Activated CD8-positive, alpha-beta T cell treated with anti-CD3 and anti-CD28 coated beads for 36 hours (primary cell): ENCODE results near the gene MT1M. TPM values are rescaled to one million over a fixed set of nuclear protein-coding genes. Genes with fewer than 3 reads are reported as not detected.
A peak's percentile ranks its signal among the peaks of the same experiment; 100 is the strongest.
"Not testable (repeated sequence)": the region's sequence is repeated elsewhere in the genome, so short reads cannot be mapped to it uniquely, and the experiment has no call there.

Experiments used
- ATAC-seq: fragments of 200-7000 bp; cut with Tn5 transposase; one replicate; pipeline ENCODE4 v1.10.0; 2021; ENCODE audit warnings: mild to moderate bottlenecking, moderate library complexity
- CTCF ChIA-PET: fragments of 350-600 bp; sonication (Branson Sonifier 250); formaldehyde crosslinking; loops from one replicate; lab custom pipeline; 2021; ENCODE audit warnings: antibody characterized with exemption; lab: Charles Lee
- POLR2A ChIA-PET: fragments of 350-600 bp; sonication (Branson Sonifier 250); formaldehyde crosslinking; loops from one replicate; lab custom pipeline; 2021; ENCODE audit warnings: antibody characterized with exemption; lab: Charles Lee
- DNase-seq: peaks from one replicate; pipeline ENCODE4 v3.0.0-alpha.2; 2020
- H3K27ac Mint-ChIP-seq: one replicate; pipeline ENCODE4 v1.8.0; 2021; ENCODE audit warnings: mild to moderate bottlenecking, mixed read lengths
- H3K27me3 Mint-ChIP-seq: one replicate; pipeline ENCODE4 v1.8.0; 2021; ENCODE audit warnings: mixed read lengths
- H3K36me3 Mint-ChIP-seq: one replicate; pipeline ENCODE4 v1.8.0; 2021; ENCODE audit warnings: low read depth, mixed read lengths
- H3K4me1 Mint-ChIP-seq: one replicate; pipeline ENCODE4 v1.8.0; 2021; ENCODE audit warnings: low read depth, mixed read lengths
- H3K4me3 Mint-ChIP-seq: one replicate; pipeline ENCODE4 v1.8.0; 2021; ENCODE audit warnings: mild to moderate bottlenecking, moderate library complexity, mixed read lengths
- H3K9me3 Mint-ChIP-seq: one replicate; pipeline ENCODE4 v1.8.0; 2021; ENCODE audit warnings: mixed read lengths
- intact Hi-C: fragments of 100-400 bp; cut with micrococcal nuclease; formaldehyde crosslinking; loops from one replicate; pipeline ENCODE4 v1.10.0; 2022
- total RNA-seq, 2 experiments: library from RNA; stranded (reverse); gene quantifications; one replicate each; pipeline ENCODE4 v1.2.3, GENCODE V29; 2021
- TF ChIP-seq, protein P1 (sequence below): fragments of 200-600 bp; IDR thresholded peaks from one replicate; pipeline ENCODE4 v1.8.0; 2022; ENCODE audit warnings: antibody characterized with exemption, mild to moderate bottlenecking

The MT1M gene
- total RNA-seq, 2 experiments from 2014 or later: not detected

- CTCF ChIA-PET: interaction anchor here (0.6 to 1.6 kb wide), 3 partner anchors 18 to 81 kb away, joined by 3 read pairs; no protein-coding TSS in a partner anchor
- no peak for DNase-seq
- H3K4me3 Mint-ChIP-seq: no peak overlapping the region
- H3K36me3 Mint-ChIP-seq: peaks cover 5% of the 10 kb centered on the region
- POLR2A ChIA-PET: no interaction called here
- H3K4me1 Mint-ChIP-seq: peaks cover 24% of the 10 kb centered on the region
- TF ChIP-seq, protein P1, sequence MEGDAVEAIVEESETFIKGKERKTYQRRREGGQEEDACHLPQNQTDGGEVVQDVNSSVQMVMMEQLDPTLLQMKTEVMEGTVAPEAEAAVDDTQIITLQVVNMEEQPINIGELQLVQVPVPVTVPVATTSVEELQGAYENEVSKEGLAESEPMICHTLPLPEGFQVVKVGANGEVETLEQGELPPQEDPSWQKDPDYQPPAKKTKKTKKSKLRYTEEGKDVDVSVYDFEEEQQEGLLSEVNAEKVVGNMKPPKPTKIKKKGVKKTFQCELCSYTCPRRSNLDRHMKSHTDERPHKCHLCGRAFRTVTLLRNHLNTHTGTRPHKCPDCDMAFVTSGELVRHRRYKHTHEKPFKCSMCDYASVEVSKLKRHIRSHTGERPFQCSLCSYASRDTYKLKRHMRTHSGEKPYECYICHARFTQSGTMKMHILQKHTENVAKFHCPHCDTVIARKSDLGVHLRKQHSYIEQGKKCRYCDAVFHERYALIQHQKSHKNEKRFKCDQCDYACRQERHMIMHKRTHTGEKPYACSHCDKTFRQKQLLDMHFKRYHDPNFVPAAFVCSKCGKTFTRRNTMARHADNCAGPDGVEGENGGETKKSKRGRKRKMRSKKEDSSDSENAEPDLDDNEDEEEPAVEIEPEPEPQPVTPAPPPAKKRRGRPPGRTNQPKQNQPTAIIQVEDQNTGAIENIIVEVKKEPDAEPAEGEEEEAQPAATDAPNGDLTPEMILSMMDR: no peak
- no peaks in the 10 kb centered on the region for H3K9me3 Mint-ChIP-seq
- ATAC-seq: no peak
- no peak overlapping the region for H3K27ac Mint-ChIP-seq
- intact Hi-C loops: no loop called here
- H3K27me3 Mint-ChIP-seq: peaks cover 46% of the 10 kb centered on the region
These were observed 32.0 kb downstream of the MT1M start for GRCh38 chr16:56664506-56664905.

DNA sequence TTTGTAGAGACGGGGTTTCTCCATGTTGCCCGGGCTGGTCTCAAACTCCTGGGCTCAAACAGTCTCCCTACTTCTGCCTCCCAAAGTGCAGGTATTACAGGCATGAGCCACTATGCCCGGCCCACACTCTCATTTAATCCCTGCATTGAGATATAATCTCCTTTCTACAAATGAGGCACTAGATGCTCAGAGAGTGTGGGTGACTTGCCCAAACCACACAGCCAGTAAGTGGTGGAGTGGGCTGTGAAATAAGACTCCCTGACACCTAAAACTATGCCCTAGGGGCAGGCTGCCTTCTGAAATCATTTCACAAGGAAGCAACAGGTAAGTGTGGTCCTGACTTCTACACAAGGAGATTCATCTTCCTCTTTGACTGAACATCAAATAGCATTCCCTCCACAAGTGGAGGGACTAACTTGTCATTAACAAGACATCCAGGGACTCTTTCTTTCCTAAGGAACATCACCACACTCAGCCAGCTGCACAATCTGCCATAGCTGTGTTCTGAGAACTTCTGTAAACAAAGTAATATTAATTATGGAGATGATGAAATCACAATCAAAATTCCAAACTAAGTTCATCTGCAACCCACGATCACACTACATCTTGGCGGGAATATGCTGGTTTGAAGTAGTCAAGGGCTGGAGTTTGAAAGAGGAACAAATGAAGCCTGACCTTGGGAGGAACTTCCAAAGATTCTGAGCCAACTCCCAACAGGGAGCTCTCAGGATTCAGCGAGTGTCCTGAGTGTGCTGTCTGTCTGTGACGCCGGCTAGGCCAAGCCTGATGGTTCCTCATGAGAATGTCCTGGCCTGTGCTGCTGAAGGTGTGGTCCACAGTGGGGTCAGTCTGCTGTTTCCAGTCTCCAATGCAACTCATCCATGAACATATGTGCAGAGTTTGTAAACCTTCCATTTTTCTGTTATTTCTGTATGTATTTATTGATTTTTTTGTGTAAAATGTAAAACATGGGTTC lies 33.1 kb downstream of the MT1M start:
- intact Hi-C loops, CTCF ChIA-PET, H3K9me3 Mint-ChIP-seq, POLR2A ChIA-PET, H3K4me3 Mint-ChIP-seq, ATAC-seq, H3K27ac Mint-ChIP-seq, H3K36me3 Mint-ChIP-seq, DNase-seq: not testable (repeated sequence)
- peaks cover 27% of the 10 kb centered on the region for H3K4me1 Mint-ChIP-seq
- H3K27me3 Mint-ChIP-seq: peaks cover 56% of the 10 kb centered on the region

GRCh38 chr16:56667581-56668571 lies 35.4 kb downstream of the MT1M start, which contains the start of gene MT1G:
MT1G (minus strand) TSS chr16:56668065; CDS start chr16:56667993, 72 bp downstream.
- Mint-ChIP-seq H3K4me3 (peak within 1 kb of the TSS; percentile 65), H3K4me1 (peaks cover 20% of the 10 kb centered on the region), H3K36me3 (peaks cover 2% of the 10 kb centered on the region), H3K27ac (no peak within 1 kb of the TSS), H3K9me3 (no peaks in the 10 kb centered on the region), H3K27me3 (peaks cover 72% of the 10 kb centered on the region)
- ChIA-PET CTCF (interaction anchor here (1.0 to 2.0 kb wide), 2 partner anchors 34 to 91 kb away, joined by 3 to 8 read pairs; no protein-coding TSS in a partner anchor), POLR2A (interaction anchor here (1.0 to 3.8 kb wide), 6 partner anchors 9 to 34 kb away, joined by 3 to 13 read pairs (median 4); partner anchors contain the start of gene MT1X)
- TF ChIP-seq, protein P1: no peak
- DNase-seq (peak; percentile 58), ATAC-seq (peak; percentile 75)
- intact Hi-C loops: no loop called here

- intact Hi-C loops: no loop called here
- Mint-ChIP-seq H3K27me3 (peaks cover 63% of the 10 kb centered on the region), H3K4me3 (peak within 1 kb of the TSS; percentile 65), H3K27ac (no peak within 1 kb of the TSS), H3K4me1 (peaks cover 19% of the 10 kb centered on the region), H3K36me3 (peaks cover 2% of the 10 kb centered on the region), H3K9me3 (no peaks in the 10 kb centered on the region)
- ATAC-seq: peak; percentile 37
- POLR2A ChIA-PET: interaction anchor here (0.8 to 3.8 kb wide), 4 partner anchors 8 to 62 kb away, joined by 3 to 13 read pairs (median 8); partner anchors contain the start of gene MT1X
- TF ChIP-seq, protein P1: no peak
- CTCF ChIA-PET: interaction anchor here (0.8 to 1.3 kb wide), 3 partner anchors 33 to 93 kb away, joined by 3 to 5 read pairs (median 3); no protein-coding TSS in a partner anchor
- peak; percentile 38 for DNase-seq
These were observed 36.8 kb downstream of the MT1M start, which contains the start of gene MT1H for GRCh38 chr16:56669005-56669839. MT1H (plus strand) TSS chr16:56669814; CDS start chr16:56669885, 71 bp downstream.
